ENCODE measurements around the gene HERPUD1. TPM values are rescaled to one million over a fixed set of nuclear protein-coding genes. Genes with fewer than 3 reads are reported as not detected.

The HERPUD1 gene
- polyA plus RNA-seq, 1 of the 3 experiments (the other 2 are of a cell fraction), result 46.3 TPM

- Histone ChIP-seq H3K4me2 (no peak overlapping the region), H3K27ac (ENCODE audit: low read depth in 2 of 2, low read length in 1 of 2) (no peak overlapping the region), H3K4me3 (ENCODE audit: low read depth in 2 of 2, low read length in 1 of 2) (no peak overlapping the region), H3K27me3 (ENCODE audit: insufficient read depth) (no peaks in the 10 kb centered on the region), H3K79me2 (ENCODE audit: insufficient read depth) (no peaks in the 10 kb centered on the region), H3K4me1 (ENCODE audit: control insufficient read depth in 1 of 2, insufficient read depth in 2 of 2, low read depth in 1 of 2, low read length in 1 of 2) (peaks cover 0 to 13% of the 10 kb centered on the region in 2 experiments; a peak in 1 of 4 replicates), H2AFZ (ENCODE audit: low read depth) (no peak overlapping the region), H3F3A (replicated peaks; ENCODE audit: insufficient read depth) (peaks cover 6% of the 10 kb centered on the region), H3K9ac (no peak overlapping the region), H3K36me3 (replicated peaks in 1 of 2; ENCODE audit: control insufficient read depth in 1 of 2, insufficient read depth in 2 of 2, low read length in 1 of 2) (no peaks in the 10 kb centered on the region), H4K20me1 (ENCODE audit: insufficient read depth) (no peaks in the 10 kb centered on the region), H3K9me3 (no peaks in the 10 kb centered on the region), H3K9me2 (no peaks in the 10 kb centered on the region)
- no peak for TF ChIP-seq EP300 (IDR thresholded peaks at IDR 0.05; ENCODE audit: borderline replicate concordance in 1 of 2, low read depth in 1 of 2, low read length in 1 of 2)
- no peak for TF ChIP-seq PBX3 (IDR thresholded peaks at IDR 0.05)
- TF ChIP-seq CHD2 (IDR thresholded peaks at IDR 0.05; ENCODE audit: low read length, partially characterized antibody), result no peak
- no peak for TF ChIP-seq IRF3 (IDR thresholded peaks at IDR 0.05; ENCODE audit: low read depth, low read length)
- TF ChIP-seq NRF1 (IDR thresholded peaks at IDR 0.05; ENCODE audit: low read depth, low read length), result no peak
- TF ChIP-seq CTCF (IDR thresholded peaks at IDR 0.05), result no peak
- no peak for TF ChIP-seq USF2 (IDR thresholded peaks at IDR 0.05; ENCODE audit: borderline replicate concordance, low read depth, low read length)
- TF ChIP-seq MAX (IDR thresholded peaks at IDR 0.05; ENCODE audit: low read depth), result no peak
- TF ChIP-seq JUND (IDR thresholded peaks at IDR 0.05), result no peak
- TF ChIP-seq SIN3A (IDR thresholded peaks at IDR 0.05; ENCODE audit: borderline replicate concordance, low read depth, low read length), result no peak
- TF ChIP-seq MEF2A (IDR thresholded peaks at IDR 0.05; ENCODE audit: borderline replicate concordance, low read depth), result no peak
- WGBS (ENCODE audit: low lambda C conversion rate), result 60% methylated on average over 2 of the region's 7 CpGs
- ChIA-PET POLR2A (no interaction called here), CTCF (interaction anchor here (1.8 kb wide), 1 partner anchor 13 kb away, joined by 6 read pairs; no protein-coding TSS in a partner anchor)
- DNase-seq, result no peak
These were observed 37.8 kb downstream of the HERPUD1 start for GRCh38 chr16:56969769-56970168.

Measured in SK-N-SH (cell line).